ENCODE results near the gene TRIM4. TPM values are rescaled to one million over a fixed set of nuclear protein-coding genes. Genes with fewer than 3 reads are reported as not detected.
"Not testable (repeated sequence)": the region's sequence is repeated elsewhere in the genome, so short reads cannot be mapped to it uniquely, and the experiment has no call there.

TRIM4 gene, protein sequence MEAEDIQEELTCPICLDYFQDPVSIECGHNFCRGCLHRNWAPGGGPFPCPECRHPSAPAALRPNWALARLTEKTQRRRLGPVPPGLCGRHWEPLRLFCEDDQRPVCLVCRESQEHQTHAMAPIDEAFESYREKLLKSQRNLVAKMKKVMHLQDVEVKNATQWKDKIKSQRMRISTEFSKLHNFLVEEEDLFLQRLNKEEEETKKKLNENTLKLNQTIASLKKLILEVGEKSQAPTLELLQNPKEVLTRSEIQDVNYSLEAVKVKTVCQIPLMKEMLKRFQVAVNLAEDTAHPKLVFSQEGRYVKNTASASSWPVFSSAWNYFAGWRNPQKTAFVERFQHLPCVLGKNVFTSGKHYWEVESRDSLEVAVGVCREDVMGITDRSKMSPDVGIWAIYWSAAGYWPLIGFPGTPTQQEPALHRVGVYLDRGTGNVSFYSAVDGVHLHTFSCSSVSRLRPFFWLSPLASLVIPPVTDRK
- 10 to 100 TPM; 30.1 to 39.5 (median 31.1) TPM for polyA plus RNA-seq (ENCODE audit: insufficient read length in 3 of 3)
- long read RNA-seq, donor 1, transcript TRIM4-201 (6 exons, 3,374 nt): major isoform, 9 of 9 reads
- long read RNA-seq, donor 1, partial matches to known transcripts: 0 of 9 reads
- long read RNA-seq, donor 1, other reads (novel, unspliced or antisense): 0 of 9 reads
- long read RNA-seq, donor 2, transcript TRIM4-201 (6 exons, 3,374 nt): major isoform, 8 of 9 reads
- long read RNA-seq, donor 2, partial matches to known transcripts: 0 of 9 reads
- long read RNA-seq, donor 2, other reads (novel, unspliced or antisense): 0 of 9 reads
- long read RNA-seq, donor 3, transcript TRIM4-201 (6 exons, 3,374 nt): major isoform, 8 of 8 reads
- long read RNA-seq, donor 3, partial matches to known transcripts: 0 of 8 reads
- long read RNA-seq, donor 3, other reads (novel, unspliced or antisense): 0 of 8 reads
- long read RNA-seq, donor 4, transcript TRIM4-201 (6 exons, 3,374 nt): major isoform, 5 of 6 reads
- long read RNA-seq, donor 4, partial matches to known transcripts: 0 of 6 reads
- long read RNA-seq, donor 4, other reads (novel, unspliced or antisense): 0 of 6 reads
- long read RNA-seq, donor 5, transcript TRIM4-201 (6 exons, 3,374 nt): major isoform, 8 of 8 reads
- long read RNA-seq, donor 5, partial matches to known transcripts: 0 of 8 reads
- long read RNA-seq, donor 5, other reads (novel, unspliced or antisense): 0 of 8 reads
- long read RNA-seq, donor 6, transcript TRIM4-201 (6 exons, 3,374 nt): major isoform, 10 of 41 reads
- long read RNA-seq, donor 6, partial matches to known transcripts: 30 of 41 reads
- long read RNA-seq, donor 6, other reads (novel, unspliced or antisense): 0 of 41 reads
- long read RNA-seq, donor 7, transcript TRIM4-201 (6 exons, 3,374 nt): major isoform, 9 of 16 reads
- long read RNA-seq, donor 7, partial matches to known transcripts: 6 of 16 reads
- long read RNA-seq, donor 7, other reads (novel, unspliced or antisense): 0 of 16 reads
- long read RNA-seq, donor 8, partial matches to known transcripts: 0 of 2 reads
- long read RNA-seq, donor 8, other reads (novel, unspliced or antisense): 0 of 2 reads
- long read RNA-seq, donor 9, transcript TRIM4-201 (6 exons, 3,374 nt): major isoform, 8 of 9 reads
- long read RNA-seq, donor 9, partial matches to known transcripts: 0 of 9 reads
- long read RNA-seq, donor 9, other reads (novel, unspliced or antisense): 0 of 9 reads
- long read RNA-seq, donor 10, partial matches to known transcripts: 0 of 5 reads
- long read RNA-seq, donor 10, other reads (novel, unspliced or antisense): 0 of 5 reads
- long read RNA-seq, donor 11, partial matches to known transcripts: 0 of 3 reads
- long read RNA-seq, donor 11, other reads (novel, unspliced or antisense): 0 of 3 reads
- long read RNA-seq, donor 12, transcript TRIM4-201 (6 exons, 3,374 nt): major isoform, 12 of 15 reads
- long read RNA-seq, donor 12, partial matches to known transcripts: 0 of 15 reads
- long read RNA-seq, donor 12, other reads (novel, unspliced or antisense): 0 of 15 reads
- long read RNA-seq, donor 13, partial matches to known transcripts: 0 of 4 reads
- long read RNA-seq, donor 13, other reads (novel, unspliced or antisense): 0 of 4 reads
- long read RNA-seq, donor 14, transcript TRIM4-201 (6 exons, 3,374 nt): major isoform, 5 of 13 reads
- long read RNA-seq, donor 14, partial matches to known transcripts: 8 of 13 reads
- long read RNA-seq, donor 14, other reads (novel, unspliced or antisense): 0 of 13 reads
- long read RNA-seq, donor 15, transcript TRIM4-201 (6 exons, 3,374 nt): major isoform, 10 of 11 reads
- long read RNA-seq, donor 15, partial matches to known transcripts: 0 of 11 reads
- long read RNA-seq, donor 15, other reads (novel, unspliced or antisense): 0 of 11 reads
- long read RNA-seq, donor 16, transcript TRIM4-201 (6 exons, 3,374 nt): major isoform, 8 of 10 reads
- long read RNA-seq, donor 16, partial matches to known transcripts: 0 of 10 reads
- long read RNA-seq, donor 16, other reads (novel, unspliced or antisense): 0 of 10 reads

- peak; percentile 74 for DNase-seq
Measured at GRCh38 chr7:99918959-99919813, at the start of gene TRIM4. Gene TRIM4 (minus strand): TSS chr7:99919530. CDS start chr7:99919401, 129 bp downstream.

DNA sequence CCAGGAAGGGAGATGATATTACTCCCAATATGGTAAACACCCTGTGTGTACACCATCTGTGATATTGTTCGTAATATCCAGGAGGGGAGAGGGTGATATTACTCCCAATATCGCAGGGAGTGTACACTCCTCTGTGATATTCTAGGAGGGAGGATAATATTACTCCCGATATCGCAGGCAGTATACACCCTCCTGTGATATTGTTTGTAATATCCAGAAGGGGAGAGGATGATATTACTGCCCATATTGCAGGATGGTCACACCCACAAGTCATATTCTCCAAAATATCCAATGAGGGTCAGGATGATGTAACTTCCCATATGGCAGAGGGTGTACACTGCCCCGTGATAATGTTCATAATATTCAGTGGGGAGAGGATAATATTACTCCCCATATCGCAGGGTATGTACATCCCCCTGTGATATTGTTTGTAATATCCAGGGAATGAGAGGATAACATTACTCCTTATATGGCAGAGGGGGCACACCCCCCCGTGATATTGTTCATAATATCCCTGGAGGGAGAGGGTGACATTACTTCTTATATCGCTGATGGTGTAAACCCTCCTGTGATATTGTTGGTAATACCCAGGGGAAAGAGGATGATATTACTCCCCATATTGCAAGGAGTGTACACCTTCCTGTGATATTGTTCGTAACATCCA is 39.4 kb upstream of the TRIM4 start:
- DNase-seq: no peak

- DNase-seq: no peak
Measured at GRCh38 chr7:99955247-99955646, 35.9 kb upstream of the TRIM4 start.

GRCh38 chr7:99954643-99955042 is 35.3 kb upstream of the TRIM4 start:
- not testable (repeated sequence) for DNase-seq

GRCh38 chr7:99953649-99954048 is 34.3 kb upstream of the TRIM4 start:
- no peak for DNase-seq

GRCh38 chr7:99952649-99953048 is 33.3 kb upstream of the TRIM4 start:
- DNase-seq: not testable (repeated sequence)

DNA sequence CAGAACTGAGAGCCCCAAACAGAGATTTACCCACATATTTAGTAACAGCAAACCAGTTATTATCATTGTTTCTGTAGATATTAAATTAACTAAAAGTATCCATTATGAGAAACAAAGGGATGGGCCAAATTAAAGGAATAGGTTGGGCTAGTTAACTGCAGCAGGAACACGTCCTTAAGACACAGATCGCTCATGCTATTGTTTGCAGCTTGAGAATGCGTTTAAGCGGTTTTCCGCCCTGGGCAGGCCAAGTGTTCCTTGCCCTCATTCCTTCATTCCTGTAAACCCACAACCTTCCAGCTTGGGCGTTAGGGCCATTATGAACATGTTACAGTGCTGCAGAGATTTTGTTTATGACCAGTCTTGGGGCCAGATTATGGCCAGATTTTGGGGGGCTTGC is 31.5 kb upstream of the TRIM4 start:
- not testable (repeated sequence) for DNase-seq

- no peak for DNase-seq
Measured at GRCh38 chr7:99949645-99950228, 30.4 kb upstream of the TRIM4 start.

- no peak for DNase-seq
Measured at GRCh38 chr7:99947608-99948007, 28.3 kb upstream of the TRIM4 start.

- DNase-seq: no peak
Measured at GRCh38 chr7:99944497-99945070, 25.3 kb upstream of the TRIM4 start.

GRCh38 chr7:99943641-99944496 is 24.5 kb upstream of the TRIM4 start:
- DNase-seq: no peak

DNA sequence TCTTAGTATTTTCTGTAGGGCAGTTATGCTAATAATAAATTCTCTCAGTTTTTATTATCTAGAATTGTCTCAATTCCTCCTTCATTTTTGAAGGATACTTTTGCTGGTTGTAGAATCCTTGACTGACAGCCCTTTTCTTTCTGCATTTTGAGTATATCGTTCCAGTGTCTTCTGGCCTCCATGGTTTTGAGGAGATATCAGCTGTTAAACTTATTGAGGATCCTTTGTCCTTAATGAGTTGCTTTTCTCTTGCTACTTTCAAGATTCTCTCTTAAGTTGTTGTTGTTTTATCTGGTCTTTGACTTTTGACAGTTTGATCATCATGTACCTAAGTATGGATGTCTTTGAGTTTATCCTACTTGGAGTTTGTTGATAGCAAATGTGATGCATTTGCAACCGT is 19.0 kb upstream of the TRIM4 start:
- no peak for DNase-seq

DNA sequence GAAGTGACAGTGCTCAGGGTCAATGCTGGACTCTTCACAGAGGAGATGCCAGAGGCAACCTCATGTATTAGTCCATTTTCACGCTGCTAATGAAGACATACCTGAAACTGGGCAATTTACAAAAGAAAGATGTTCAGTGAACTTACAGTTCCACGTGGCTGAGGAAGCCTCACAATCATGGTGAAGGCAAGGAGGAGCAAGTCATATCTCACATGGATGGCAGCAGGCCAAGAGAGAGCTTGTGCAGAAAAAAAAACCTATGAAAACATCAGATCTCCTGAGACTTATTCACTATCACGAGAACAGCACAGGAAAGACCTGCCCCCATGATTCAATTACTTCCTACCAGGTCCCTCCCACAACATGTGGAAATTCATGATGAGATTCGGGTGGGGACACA is 15.7 kb upstream of the TRIM4 start:
- DNase-seq: not testable (repeated sequence)

GRCh38 chr7:99930376-99930775 is 11.0 kb upstream of the TRIM4 start:
- no peak for DNase-seq

DNA sequence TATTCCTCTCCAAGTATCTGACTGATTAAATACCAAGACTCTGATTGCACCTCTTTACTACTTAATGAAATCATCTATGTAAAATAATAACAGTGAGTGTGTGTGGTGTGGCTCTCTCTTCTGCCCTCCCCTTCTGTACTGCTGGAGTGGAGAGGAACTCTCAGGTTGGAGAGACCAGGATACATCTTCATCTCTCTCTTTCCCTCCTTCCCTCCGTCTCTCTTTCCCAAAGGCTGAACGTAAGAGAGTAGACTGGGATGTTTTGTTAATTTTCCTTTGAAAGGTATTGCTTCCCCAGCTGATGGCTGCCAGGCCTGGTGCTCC is 10.4 kb upstream of the TRIM4 start:
- no peak for DNase-seq
